ENCODE data around the gene FLCN. TPM values are rescaled to one million over a fixed set of nuclear protein-coding genes. Genes with fewer than 3 reads are reported as not detected.

The FLCN gene
- total RNA-seq, 4 donors from 2014 or later: 28.4 to 143 (median 49.2) TPM

- Histone ChIP-seq H3K36me3 (peaks cover 7% of the 10 kb centered on the region), H3K4me3 (peak within 1 kb of the TSS; percentile 70), H3K9me3 (no peaks in the 10 kb centered on the region), H3K4me1 (peaks cover 43% of the 10 kb centered on the region), H3K27me3 (no peaks in the 10 kb centered on the region), H3K27ac (peak within 1 kb of the TSS; percentile 95)
- 14% methylated on average over 20 of the region's 78 CpGs for WGBS
- peak; percentile 40 for TF ChIP-seq EP300 (IDR thresholded peaks at IDR 0.05)
- peak; percentile 16 to 97 (median 60) for TF ChIP-seq POLR2AphosphoS5 (IDR thresholded peaks at IDR 0.05)
- no peak for TF ChIP-seq CTCF (IDR thresholded peaks at IDR 0.05)
- DNase-seq (ENCODE audit: low spot score in 2 of 2): peak; percentile 91 to 94
Measured at GRCh38 chr17:17206124-17206912, 30.6 kb downstream of the FLCN start, which contains the start of gene PLD6. Gene PLD6, minus strand, starts transcription at chr17:17206333. Its CDS starts 47 bp downstream, at chr17:17206286.

- peak overlapping the region; percentile 95 for H3K27ac ChIP-seq
- TF ChIP-seq POLR2A (IDR thresholded peaks at IDR 0.05): no peak
- no peak for TF ChIP-seq POLR2AphosphoS5 (IDR thresholded peaks at IDR 0.05)
- no peak for TF ChIP-seq CTCF (IDR thresholded peaks at IDR 0.05)
- no peak for TF ChIP-seq EP300 (IDR thresholded peaks at IDR 0.05)
- DNase-seq (ENCODE audit: low spot score in 2 of 2): peak in 1 of 2 donors; percentile 81
- no peaks in the 10 kb centered on the region for H3K27me3 ChIP-seq
- peak overlapping the region; percentile 70 for H3K4me3 ChIP-seq
- H3K36me3 ChIP-seq: peaks cover under 1% of the 10 kb centered on the region
- H3K9me3 ChIP-seq: no peaks in the 10 kb centered on the region
- peaks cover 43% of the 10 kb centered on the region for H3K4me1 ChIP-seq
- WGBS: 13% methylated on average over 2 of the region's 70 CpGs
Measured at GRCh38 chr17:17205368-17206123, 31.4 kb downstream of the FLCN start.

- Histone ChIP-seq H3K4me3 (peak overlapping the region; percentile 70), H3K27me3 (no peaks in the 10 kb centered on the region), H3K36me3 (no peaks in the 10 kb centered on the region), H3K27ac (no peak overlapping the region), H3K4me1 (peaks cover 48% of the 10 kb centered on the region), H3K9me3 (no peaks in the 10 kb centered on the region)
- WGBS: 47% methylated on average over 8 of the region's 14 CpGs
- TF ChIP-seq CTCF (IDR thresholded peaks at IDR 0.05) (no peak), POLR2AphosphoS5 (IDR thresholded peaks at IDR 0.05) (no peak), EP300 (IDR thresholded peaks at IDR 0.05) (no peak), POLR2A (IDR thresholded peaks at IDR 0.05) (no peak)
- no peak for DNase-seq (ENCODE audit: low spot score in 2 of 2)
Measured at GRCh38 chr17:17204635-17205231, 32.2 kb downstream of the FLCN start.

- WGBS: 45% methylated on average over 11 of the region's 15 CpGs
- Histone ChIP-seq H3K4me3 (peak overlapping the region; percentile 70), H3K27ac (no peak overlapping the region), H3K9me3 (no peaks in the 10 kb centered on the region), H3K27me3 (no peaks in the 10 kb centered on the region), H3K36me3 (no peaks in the 10 kb centered on the region), H3K4me1 (peaks cover 48% of the 10 kb centered on the region)
- TF ChIP-seq CTCF (IDR thresholded peaks at IDR 0.05): no peak
- no peak for DNase-seq (ENCODE audit: low spot score in 2 of 2)
Measured at GRCh38 chr17:17204041-17204591, 32.9 kb downstream of the FLCN start.

All from suprapubic skin (tissue), 4 donors.